Epithelial cell of esophagus (primary cell): Measurements from ENCODE around the gene POLR1B.
A peak's percentile ranks its signal among the peaks of the same experiment; 100 is the strongest.

Experiments
- DNase-seq: peaks from one replicate; pipeline ENCODE4 v3.0.0; 2010; ENCODE audit warnings: low read depth
- H3K4me3 ChIP-seq: 2 replicates; pipeline ENCODE4 v1.5.1; 2011; ENCODE audit warnings: mild to moderate bottlenecking, low read length, control low read depth
- CTCF ChIP-seq: IDR thresholded peaks from 2 replicates; pipeline ENCODE4 v1.5.1; 2011; ENCODE audit warnings: low read depth, mild to moderate bottlenecking, low read length, control low read depth, inconsistent platforms; ENCODE audit not compliant: insufficient read depth; ENCODE audit errors: missing control alignments

Gene POLR1B

DNA sequence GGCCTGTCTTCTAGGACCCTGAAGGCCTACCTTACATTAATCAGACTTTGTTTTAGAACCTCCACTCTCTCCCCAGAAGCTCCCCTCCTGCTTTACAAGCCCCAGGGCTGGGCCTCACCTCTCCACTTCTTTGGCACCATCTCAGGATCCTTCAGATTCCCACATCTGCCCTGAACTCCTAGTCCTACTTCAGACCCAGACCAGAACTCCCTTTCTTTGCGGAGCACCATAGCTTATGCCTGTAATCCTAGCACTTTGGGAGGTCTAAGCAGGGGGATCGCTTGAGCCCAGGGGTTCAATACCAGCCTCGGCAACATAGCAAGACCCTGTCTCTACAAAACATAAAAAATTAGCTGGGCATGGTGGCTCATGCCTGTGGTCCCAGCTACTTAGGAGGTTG is 43.1 kb downstream of the POLR1B start:
- no peak for DNase-seq
- H3K4me3 ChIP-seq, result peak overlapping the region; percentile 91
- TF ChIP-seq CTCF, result no peak

- DNase-seq, result no peak
- no peak for TF ChIP-seq CTCF
- no peak overlapping the region for H3K4me3 ChIP-seq
Observed at GRCh38 chr2:112585873-112586464, 43.7 kb downstream of the POLR1B start.

DNA sequence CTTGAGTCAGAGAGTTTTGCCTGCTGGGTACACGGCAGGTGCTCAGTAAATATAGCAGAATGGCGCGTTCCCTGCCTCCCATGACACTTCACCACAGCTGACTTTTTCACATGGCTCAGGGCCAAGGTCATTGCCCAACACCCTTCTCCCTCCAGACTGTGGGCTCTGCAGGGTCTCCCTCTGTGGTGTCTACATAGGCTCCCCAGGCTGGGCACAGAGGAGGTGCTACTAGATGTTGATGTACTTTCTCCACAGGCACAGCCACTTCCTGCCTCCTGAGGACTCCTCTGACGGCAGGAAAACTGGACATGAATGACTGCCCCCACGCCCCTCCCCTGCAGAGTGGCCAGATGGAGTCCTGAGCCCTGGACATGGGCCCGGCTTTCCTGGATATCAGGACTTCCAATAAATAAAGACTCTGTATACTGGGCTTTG is 46.4 kb downstream of the POLR1B start:
- no peak for DNase-seq
- H3K4me3 ChIP-seq, result no peak overlapping the region
- no peak for TF ChIP-seq CTCF

DNA sequence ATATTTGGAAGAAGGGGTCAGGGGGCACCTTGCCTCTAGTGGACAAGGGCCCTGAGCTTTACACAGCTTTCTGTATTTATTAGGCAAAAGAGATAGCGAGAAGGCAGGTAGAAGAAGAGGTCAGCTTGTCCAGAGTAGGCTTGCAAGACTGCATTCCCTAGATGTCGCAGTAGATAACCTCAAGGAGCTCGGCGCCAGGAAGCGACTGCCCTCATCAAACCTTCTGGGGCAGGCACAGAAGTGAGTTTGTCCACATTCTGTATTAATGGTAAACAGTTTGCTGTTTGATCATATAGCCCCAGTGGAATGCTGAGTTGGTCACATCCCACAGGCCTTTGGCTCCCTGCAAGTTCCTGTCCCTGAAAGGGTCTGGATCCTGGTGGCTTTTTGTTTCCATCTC is 49.1 kb downstream of the POLR1B start:
- DNase-seq, result no peak
- no peak overlapping the region for H3K4me3 ChIP-seq
- no peak for TF ChIP-seq CTCF

DNA sequence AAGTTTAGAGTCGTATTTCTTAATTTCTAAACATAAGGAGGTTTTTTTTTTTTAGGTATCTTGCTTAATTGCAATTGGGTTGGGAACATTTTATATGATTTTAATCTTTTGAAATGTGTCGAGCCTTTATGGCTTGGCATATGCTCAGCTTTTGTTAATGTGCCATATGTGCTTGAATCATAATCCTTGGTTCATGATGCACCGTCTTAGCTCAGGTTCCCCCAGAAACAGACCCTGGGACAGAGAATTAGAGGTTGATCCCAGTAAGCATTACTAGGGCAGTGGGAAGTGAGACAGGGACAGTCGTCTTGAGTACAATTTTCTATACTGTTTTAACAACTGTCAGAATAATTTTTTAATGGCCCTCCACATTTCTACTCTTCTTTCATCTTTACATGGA is 51.5 kb downstream of the POLR1B start:
- DNase-seq, result no peak
- no peak overlapping the region for H3K4me3 ChIP-seq

DNA sequence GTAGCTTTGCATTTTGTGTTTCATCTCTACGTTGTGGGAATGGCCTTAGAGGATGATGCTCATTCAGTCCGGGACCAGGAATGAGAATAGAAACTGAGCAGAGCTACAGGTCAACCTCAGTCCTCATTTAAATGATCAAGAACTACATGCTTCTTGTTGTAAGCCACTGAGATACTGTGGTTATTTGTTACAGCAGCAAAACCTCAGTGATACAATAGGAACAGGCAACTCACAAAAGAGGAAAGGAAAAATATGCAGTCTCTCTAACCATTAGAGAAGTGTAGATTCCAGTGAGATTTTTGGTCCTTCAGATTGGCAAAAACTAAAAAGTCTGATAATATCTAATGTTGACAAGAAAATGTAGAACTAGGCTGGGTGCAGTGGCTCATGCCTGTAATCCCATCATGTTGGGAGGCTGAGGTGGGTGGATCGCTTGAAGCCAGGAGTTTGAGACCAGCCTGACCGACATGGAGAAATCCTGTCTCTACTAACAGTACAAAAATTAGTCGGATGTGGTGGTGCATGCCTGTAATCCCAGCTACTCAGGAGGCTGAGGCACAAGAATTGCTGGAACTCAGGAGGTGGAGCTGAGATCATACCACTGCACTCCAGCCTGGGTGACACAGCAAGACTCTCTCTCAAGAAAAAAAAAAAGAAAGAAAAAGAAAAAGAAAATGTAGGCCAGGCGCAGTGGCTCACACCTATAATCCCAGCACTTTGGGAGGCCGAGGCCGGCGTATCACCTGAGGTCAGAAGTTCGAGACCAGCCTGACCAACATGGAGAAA is 55.5 kb downstream of the POLR1B start:
- TF ChIP-seq CTCF, result no peak
- H3K4me3 ChIP-seq, result no peak overlapping the region
- no peak for DNase-seq

More for the DNA sequence above, 51.5 kb downstream of the POLR1B start:
- TF ChIP-seq CTCF, result no peak
